Ovary (tissue), 3 donors: ENCODE data around the gene TBC1D8.

ENCODE experiments used
- EP300 ChIP-seq: sonication (generic); formaldehyde crosslinking; IDR thresholded peaks from one replicate; pipeline ENCODE4 v1.6.1; 2017; ENCODE audit warnings: antibody characterized with exemption
- POLR2A ChIP-seq: fragments of 450-650 bp; IDR thresholded peaks from one replicate; pipeline ENCODE4 v1.6.1; 2017; ENCODE audit warnings: antibody characterized with exemption, mild to moderate bottlenecking, moderate library complexity
- TF ChIP-seq, protein P1 (sequence below), 3 donors: fragments of 450-650 bp in 2 of 3; fragments of 200-600 bp in 1 of 3; IDR thresholded peaks; one replicate each; pipeline versions ENCODE4 v1.5.1 to v1.8.0; 2016 to 2022; ENCODE audit warnings: antibody characterized with exemption in 3 of 3, mild to moderate bottlenecking in 1 of 3
- donor health status: DM: no; HTN: no; CAD: no.

GRCh38 chr2:100997509-100998234 lies 153.5 kb downstream of the TBC1D8 start:
- TF ChIP-seq, protein P1, sequence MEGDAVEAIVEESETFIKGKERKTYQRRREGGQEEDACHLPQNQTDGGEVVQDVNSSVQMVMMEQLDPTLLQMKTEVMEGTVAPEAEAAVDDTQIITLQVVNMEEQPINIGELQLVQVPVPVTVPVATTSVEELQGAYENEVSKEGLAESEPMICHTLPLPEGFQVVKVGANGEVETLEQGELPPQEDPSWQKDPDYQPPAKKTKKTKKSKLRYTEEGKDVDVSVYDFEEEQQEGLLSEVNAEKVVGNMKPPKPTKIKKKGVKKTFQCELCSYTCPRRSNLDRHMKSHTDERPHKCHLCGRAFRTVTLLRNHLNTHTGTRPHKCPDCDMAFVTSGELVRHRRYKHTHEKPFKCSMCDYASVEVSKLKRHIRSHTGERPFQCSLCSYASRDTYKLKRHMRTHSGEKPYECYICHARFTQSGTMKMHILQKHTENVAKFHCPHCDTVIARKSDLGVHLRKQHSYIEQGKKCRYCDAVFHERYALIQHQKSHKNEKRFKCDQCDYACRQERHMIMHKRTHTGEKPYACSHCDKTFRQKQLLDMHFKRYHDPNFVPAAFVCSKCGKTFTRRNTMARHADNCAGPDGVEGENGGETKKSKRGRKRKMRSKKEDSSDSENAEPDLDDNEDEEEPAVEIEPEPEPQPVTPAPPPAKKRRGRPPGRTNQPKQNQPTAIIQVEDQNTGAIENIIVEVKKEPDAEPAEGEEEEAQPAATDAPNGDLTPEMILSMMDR (IDR thresholded peaks at IDR 0.05), result no peak
- no peak for TF ChIP-seq EP300
- no peak for TF ChIP-seq POLR2A
